Ureter (tissue), 1 donor: ENCODE data around the gene KRT86. TPM values are rescaled to one million over a fixed set of nuclear protein-coding genes. Genes with fewer than 3 reads are reported as not detected.
"Not testable (repeated sequence)": the region's sequence is repeated elsewhere in the genome, so short reads cannot be mapped to it uniquely, and the experiment has no call there.

ENCODE experiments used
- DNase-seq: peaks from one replicate; pipeline ENCODE4 v3.0.0-alpha.2; 2020; ENCODE audit warnings: low spot score
- total RNA-seq: library from RNA; stranded (reverse); gene quantifications from one replicate; pipeline ENCODE4 v1.2.4, GENCODE V29; 2023
- donor health status: DM: yes; HTN: yes; CAD: no.

KRT86 gene
- total RNA-seq, 1 donor from 2014 or later = 0.62 TPM

GRCh38 chr12:52335598-52336262, 61.3 kb downstream of the KRT86 start:
- no peak for DNase-seq

- no peak for DNase-seq
These were observed 62.2 kb downstream of the KRT86 start for GRCh38 chr12:52336641-52337040.

GRCh38 chr12:52337054-52337453, 62.6 kb downstream of the KRT86 start:
- no peak for DNase-seq

GRCh38 chr12:52338241-52338960, 64.0 kb downstream of the KRT86 start:
- no peak for DNase-seq

- no peak for DNase-seq
These were observed 66.7 kb downstream of the KRT86 start for GRCh38 chr12:52341066-52341580.

- no peak for DNase-seq
These were observed 68.5 kb downstream of the KRT86 start for GRCh38 chr12:52342781-52343490.

GRCh38 chr12:52343550-52343949, 69.1 kb downstream of the KRT86 start:
- no peak for DNase-seq

- no peak for DNase-seq
These were observed 69.7 kb downstream of the KRT86 start for GRCh38 chr12:52344111-52344510.

GRCh38 chr12:52345041-52345440, 70.6 kb downstream of the KRT86 start:
- DNase-seq = not testable (repeated sequence)

- no peak for DNase-seq
These were observed 72.1 kb downstream of the KRT86 start for GRCh38 chr12:52346593-52346992.

- no peak for DNase-seq
These were observed 72.6 kb downstream of the KRT86 start for GRCh38 chr12:52347016-52347415.

GRCh38 chr12:52347551-52348510, 73.4 kb downstream of the KRT86 start:
- no peak for DNase-seq

- no peak for DNase-seq
These were observed 74.8 kb downstream of the KRT86 start for GRCh38 chr12:52349196-52349595.

- no peak for DNase-seq
These were observed 75.7 kb downstream of the KRT86 start for GRCh38 chr12:52350021-52350620.

GRCh38 chr12:52350786-52351185, 76.3 kb downstream of the KRT86 start:
- DNase-seq = no peak

GRCh38 chr12:52351196-52352059, 77.0 kb downstream of the KRT86 start:
- DNase-seq = no peak

GRCh38 chr12:52352951-52353350, 78.5 kb downstream of the KRT86 start:
- no peak for DNase-seq

- no peak for DNase-seq
These were observed 79.3 kb downstream of the KRT86 start for GRCh38 chr12:52353766-52354165.

GRCh38 chr12:52354200-52354599, 79.8 kb downstream of the KRT86 start:
- DNase-seq = no peak

GRCh38 chr12:52355176-52355575, 80.7 kb downstream of the KRT86 start:
- DNase-seq = no peak
